ACC112 (cell line): ENCODE results near the gene CD3E.

Experiments used
- H2AFZ ChIP-seq: fragments of 200-600 bp; sonication (generic); one replicate; pipeline ENCODE4 v1.6.0; 2017; ENCODE audit warnings: antibody characterized with exemption, low read length; ENCODE audit not compliant: unreplicated experiment
- H3K27ac ChIP-seq: fragments of 200-600 bp; sonication (generic); 2 replicates; pipeline ENCODE4 v1.5.1; 2014; ENCODE audit warnings: low read depth, mild to moderate bottlenecking, antibody characterized with exemption, low read length, moderate library complexity
- H3K27me3 ChIP-seq: fragments of 200-600 bp; sonication (generic); 2 replicates; pipeline ENCODE4 v1.6.1; 2014; ENCODE audit warnings: mild to moderate bottlenecking, antibody characterized with exemption, low read length, moderate library complexity, mixed read lengths; ENCODE audit not compliant: insufficient read depth
- H3K36me3 ChIP-seq: fragments of 200-600 bp; sonication (generic); 2 replicates; pipeline ENCODE4 v1.6.1; 2016; ENCODE audit warnings: mild to moderate bottlenecking, antibody characterized with exemption, low read length, moderate library complexity, mixed read lengths; ENCODE audit not compliant: insufficient read depth
- H3K4me1 ChIP-seq: fragments of 200-600 bp; sonication (generic); one replicate; pipeline ENCODE4 v1.6.1; 2016; ENCODE audit warnings: low read length, mixed read lengths; ENCODE audit not compliant: insufficient read depth, unreplicated experiment, control insufficient read depth
- H3K4me3 ChIP-seq: fragments of 200-600 bp; sonication (generic); 2 replicates; pipeline ENCODE4 v1.5.1; 2014; ENCODE audit warnings: mild to moderate bottlenecking, low read depth, low read length
- H3K79me2 ChIP-seq: fragments of 200-600 bp; sonication (generic); one replicate; pipeline ENCODE4 v1.6.0; 2016; ENCODE audit warnings: low read length; ENCODE audit not compliant: control insufficient read depth, unreplicated experiment, insufficient read depth

The CD3E gene

GRCh38 chr11:118274186-118274585, 30.3 kb upstream of the CD3E start:
- no peak overlapping the region for H3K4me3 ChIP-seq
- H3K36me3 ChIP-seq, result no peaks in the 10 kb centered on the region
- H2AFZ ChIP-seq, result no peak overlapping the region
- no peaks in the 10 kb centered on the region for H3K79me2 ChIP-seq
- H3K27ac ChIP-seq, result no peak overlapping the region
- peaks cover 6% of the 10 kb centered on the region for H3K4me1 ChIP-seq
- H3K27me3 ChIP-seq, result peaks cover 27% of the 10 kb centered on the region; the same call in 1 of the 2 replicates

DNA sequence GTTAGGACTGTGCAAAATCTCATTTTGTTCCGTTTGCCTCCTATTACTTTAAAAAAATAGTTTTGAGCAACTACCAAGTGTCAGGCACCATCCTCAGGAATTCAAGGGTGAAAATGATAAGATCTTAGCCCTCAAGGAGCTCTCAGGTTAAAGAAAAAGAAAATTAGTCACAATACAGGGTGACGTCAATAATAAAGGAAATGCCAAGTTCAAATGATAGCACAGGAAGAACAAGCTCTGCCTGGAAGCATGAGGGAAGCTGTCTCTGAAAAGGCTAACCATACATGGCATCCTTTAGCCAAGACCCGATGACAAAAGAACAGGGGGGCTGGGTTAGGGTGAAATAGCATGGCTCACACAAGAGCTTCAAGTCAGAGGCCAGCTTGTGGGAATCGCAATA, 29.4 kb upstream of the CD3E start:
- Histone ChIP-seq H3K4me3 (no peak overlapping the region), H2AFZ (no peak overlapping the region), H3K79me2 (no peaks in the 10 kb centered on the region), H3K27ac (no peak overlapping the region), H3K36me3 (no peaks in the 10 kb centered on the region), H3K4me1 (peaks cover 6% of the 10 kb centered on the region), H3K27me3 (peaks cover 18% of the 10 kb centered on the region; the same call in 1 of the 2 replicates)

DNA sequence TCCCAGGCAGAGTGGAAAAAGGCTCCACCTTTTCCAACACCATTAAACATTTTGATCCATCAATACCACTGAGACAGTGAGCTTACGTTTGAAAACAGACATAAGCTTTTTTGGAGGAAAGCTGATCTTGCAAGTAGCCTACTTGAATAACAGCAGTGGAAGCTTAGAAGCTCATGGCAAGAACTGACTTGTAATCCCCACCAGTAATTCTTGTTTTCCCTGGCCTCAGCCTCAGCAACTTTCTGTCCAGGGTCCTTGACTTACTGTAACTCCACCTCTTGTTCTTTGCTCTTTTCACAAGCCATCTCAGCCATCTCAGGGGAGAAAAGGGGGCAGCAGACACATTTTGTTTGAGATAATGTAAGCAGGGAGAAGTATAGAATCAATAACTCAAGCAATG, 28.1 kb upstream of the CD3E start:
- Histone ChIP-seq H3K79me2 (no peaks in the 10 kb centered on the region), H3K27me3 (peaks cover 13% of the 10 kb centered on the region; the same call in 1 of the 2 replicates), H3K27ac (no peak overlapping the region), H2AFZ (no peak overlapping the region), H3K4me1 (peaks cover 6% of the 10 kb centered on the region), H3K4me3 (no peak overlapping the region), H3K36me3 (no peaks in the 10 kb centered on the region)

DNA sequence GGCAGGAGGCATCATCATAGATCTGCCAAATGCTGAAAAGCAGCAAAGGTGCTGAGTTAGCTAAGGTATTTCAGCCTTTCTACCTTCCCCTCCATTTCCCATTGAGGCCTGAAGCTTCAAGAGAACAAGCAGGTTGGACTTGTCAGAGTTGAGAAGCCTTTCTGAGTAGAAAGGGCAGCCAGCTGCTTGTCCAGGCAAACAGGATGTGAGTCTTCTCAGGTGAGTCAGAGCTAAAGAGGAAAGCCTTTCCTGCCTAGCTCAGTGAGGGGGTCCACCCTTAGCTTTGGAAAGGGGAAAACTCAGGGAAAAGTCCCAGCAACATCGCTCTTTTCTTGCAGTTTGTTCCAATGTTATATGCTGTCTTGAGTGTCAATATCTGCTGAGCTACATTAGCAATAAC, 27.2 kb upstream of the CD3E start:
- peaks cover 10% of the 10 kb centered on the region; the same call in 1 of the 2 replicates for H3K27me3 ChIP-seq
- no peaks in the 10 kb centered on the region for H3K79me2 ChIP-seq
- H3K4me1 ChIP-seq, result peaks cover 6% of the 10 kb centered on the region
- H3K4me3 ChIP-seq, result no peak overlapping the region
- no peak overlapping the region for H3K27ac ChIP-seq
- no peaks in the 10 kb centered on the region for H3K36me3 ChIP-seq
- H2AFZ ChIP-seq, result no peak overlapping the region

GRCh38 chr11:118281284-118281683, 23.2 kb upstream of the CD3E start:
- H3K27me3 ChIP-seq, result peaks cover 17% of the 10 kb centered on the region; the same call in 1 of the 2 replicates
- H3K27ac ChIP-seq, result no peak overlapping the region
- no peak overlapping the region for H2AFZ ChIP-seq
- no peaks in the 10 kb centered on the region for H3K36me3 ChIP-seq
- H3K4me1 ChIP-seq, result peaks cover 6% of the 10 kb centered on the region
- no peak overlapping the region for H3K4me3 ChIP-seq
- no peaks in the 10 kb centered on the region for H3K79me2 ChIP-seq

DNA sequence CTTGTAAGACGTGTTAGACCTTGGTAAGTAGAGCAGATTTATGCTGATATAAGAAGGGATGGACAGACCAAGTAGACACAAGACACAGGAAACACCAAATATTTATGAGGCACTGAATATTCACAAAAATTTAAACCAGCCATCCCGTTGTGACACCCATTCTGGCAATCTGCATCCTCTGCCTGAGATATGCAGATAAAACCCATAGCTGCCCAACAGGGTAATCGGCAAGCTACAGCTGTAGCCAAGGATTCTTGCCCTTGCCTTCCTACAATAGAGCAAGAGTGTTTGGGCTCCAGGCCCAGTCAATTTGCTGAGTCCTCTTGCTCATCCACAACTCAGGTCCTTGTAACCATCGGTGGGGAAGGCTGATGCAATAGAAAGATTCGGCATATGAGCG, 21.9 kb upstream of the CD3E start:
- Histone ChIP-seq H3K4me1 (no peaks in the 10 kb centered on the region), H3K4me3 (no peak overlapping the region), H3K27ac (no peak overlapping the region), H3K27me3 (peaks cover 21% of the 10 kb centered on the region), H3K79me2 (no peaks in the 10 kb centered on the region), H2AFZ (no peak overlapping the region), H3K36me3 (no peaks in the 10 kb centered on the region)

DNA sequence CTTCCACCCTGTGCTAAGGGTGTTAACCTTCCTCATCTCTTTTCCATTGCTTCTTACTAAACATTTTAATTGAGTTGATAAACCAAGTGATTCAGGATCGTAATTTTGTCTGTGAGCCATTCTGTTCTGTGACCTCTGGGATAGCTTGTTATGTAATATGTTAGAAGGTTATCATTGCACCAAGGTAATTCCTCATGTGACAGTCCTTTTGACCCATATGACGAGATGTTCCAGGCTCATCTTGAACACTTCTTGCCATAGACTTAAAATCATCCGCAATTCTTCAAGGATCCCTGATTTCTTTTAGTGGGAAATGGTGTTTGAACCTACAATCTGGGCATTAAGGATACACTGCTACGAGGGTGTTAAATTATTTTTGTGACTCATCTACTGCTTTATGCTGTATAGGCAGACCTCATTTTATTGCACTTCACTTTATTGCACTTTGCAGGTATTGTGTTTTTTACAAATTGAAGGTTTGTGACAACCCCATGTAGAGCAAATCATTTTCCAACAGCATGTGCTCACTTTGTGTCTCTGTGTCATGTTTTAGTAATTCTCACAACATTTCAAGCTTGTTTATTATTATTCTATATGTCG, 21.4 kb upstream of the CD3E start:
- no peak overlapping the region for H2AFZ ChIP-seq

DNA sequence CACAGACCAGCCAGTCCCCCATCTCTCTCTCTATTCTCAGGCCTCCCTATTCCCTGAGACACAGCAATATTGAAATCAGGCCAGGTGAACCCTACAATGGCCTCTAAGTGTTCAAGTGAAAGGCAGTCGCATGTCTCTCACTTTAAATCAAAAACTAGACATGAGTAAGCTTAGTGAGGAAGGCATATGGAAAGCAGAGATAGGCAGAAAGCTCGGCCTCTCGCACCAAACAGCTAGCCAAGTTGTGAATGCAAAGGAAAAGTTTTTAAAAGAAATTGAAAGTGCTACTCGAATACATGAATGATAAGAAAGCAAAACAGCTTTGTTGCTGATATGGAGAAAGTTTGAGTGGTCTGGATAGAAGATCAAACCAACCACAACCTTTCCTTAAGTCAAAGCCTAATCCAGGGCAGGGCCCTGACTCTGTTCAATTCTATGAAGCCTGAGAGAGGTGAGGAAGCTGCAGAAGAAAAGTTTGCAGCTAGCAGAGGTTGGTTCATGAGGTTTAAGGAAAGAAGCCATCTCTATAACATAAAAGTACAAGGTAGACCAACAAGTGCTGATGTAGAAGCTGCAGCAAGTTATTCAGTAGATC, 20.7 kb upstream of the CD3E start:
- Histone ChIP-seq H3K27me3 (peaks cover 26% of the 10 kb centered on the region), H3K27ac (no peak overlapping the region), H2AFZ (no peak overlapping the region), H3K36me3 (no peaks in the 10 kb centered on the region), H3K79me2 (no peaks in the 10 kb centered on the region), H3K4me1 (no peaks in the 10 kb centered on the region), H3K4me3 (no peak overlapping the region)

More for the DNA sequence above, 21.4 kb upstream of the CD3E start:
- Histone ChIP-seq H3K36me3 (no peaks in the 10 kb centered on the region), H3K79me2 (no peaks in the 10 kb centered on the region), H3K4me1 (no peaks in the 10 kb centered on the region), H3K4me3 (no peak overlapping the region), H3K27ac (no peak overlapping the region), H3K27me3 (peaks cover 27% of the 10 kb centered on the region)

- H3K4me1 ChIP-seq, result no peaks in the 10 kb centered on the region
- no peak overlapping the region for H3K27ac ChIP-seq
- H3K79me2 ChIP-seq, result no peaks in the 10 kb centered on the region
- H3K36me3 ChIP-seq, result no peaks in the 10 kb centered on the region
- H3K4me3 ChIP-seq, result no peak overlapping the region
- H3K27me3 ChIP-seq, result peaks cover 36% of the 10 kb centered on the region
- no peak overlapping the region for H2AFZ ChIP-seq
These were observed 18.0 kb upstream of the CD3E start for GRCh38 chr11:118286545-118286944.

DNA sequence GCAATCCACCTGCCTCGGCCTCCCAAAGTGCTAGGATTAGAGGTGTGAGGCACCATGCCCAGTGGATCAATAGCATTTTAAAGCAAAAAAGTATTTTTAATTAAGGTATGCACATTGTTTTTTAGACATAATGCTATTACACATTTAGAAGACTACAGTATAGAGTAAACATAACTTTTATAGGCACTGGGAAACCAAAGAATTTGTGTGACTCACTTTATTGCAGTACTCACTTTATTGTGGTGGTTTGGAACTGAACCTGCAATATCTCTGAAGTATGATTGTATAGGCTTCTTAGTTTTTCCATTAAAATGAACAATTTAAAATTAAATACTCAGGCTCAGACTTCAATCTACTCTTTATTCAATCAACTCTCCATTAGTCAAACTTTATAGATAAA, 17.5 kb upstream of the CD3E start:
- Histone ChIP-seq H3K79me2 (no peaks in the 10 kb centered on the region), H3K36me3 (no peaks in the 10 kb centered on the region), H3K27ac (no peak overlapping the region), H3K4me1 (no peaks in the 10 kb centered on the region), H2AFZ (no peak overlapping the region), H3K4me3 (no peak overlapping the region), H3K27me3 (peaks cover 36% of the 10 kb centered on the region)

- Histone ChIP-seq H3K4me1 (no peaks in the 10 kb centered on the region), H3K27ac (no peak overlapping the region), H3K27me3 (peaks cover 38% of the 10 kb centered on the region), H2AFZ (no peak overlapping the region), H3K79me2 (no peaks in the 10 kb centered on the region), H3K36me3 (no peaks in the 10 kb centered on the region), H3K4me3 (no peak overlapping the region)
These were observed 15.1 kb upstream of the CD3E start for GRCh38 chr11:118289401-118289800.
